Neuronal stem cell (in vitro differentiated cells): ENCODE measurements around the gene GPR162.
"Not testable (repeated sequence)": the region's sequence is repeated elsewhere in the genome, so short reads cannot be mapped to it uniquely, and the experiment has no call there.

Experiments used
- DNase-seq: peaks from one replicate; pipeline ENCODE4 v3.0.0-alpha.2; 2013; ENCODE audit warnings: low spot score
- H2AFZ ChIP-seq: one replicate; pipeline ENCODE4 v1.6.1; 2013; ENCODE audit warnings: mild to moderate bottlenecking, low read length, inconsistent platforms
- H2AK5ac ChIP-seq: 2 replicates; pipeline ENCODE4 v1.6.1; 2013; ENCODE audit warnings: low read depth, mild to moderate bottlenecking, inconsistent platforms, low read length, moderate library complexity, mixed read lengths
- H2BK120ac ChIP-seq: 2 replicates; pipeline ENCODE4 v1.6.1; 2013; ENCODE audit warnings: low read depth, mild to moderate bottlenecking, inconsistent platforms, low read length, moderate library complexity, mixed read lengths
- H2BK12ac ChIP-seq: one replicate; pipeline ENCODE4 v1.6.1; 2013; ENCODE audit warnings: low read length, inconsistent platforms
- H2BK15ac ChIP-seq: 2 replicates; pipeline ENCODE4 v1.6.1; 2013; ENCODE audit warnings: mild to moderate bottlenecking, low read length, inconsistent platforms, mixed read lengths
- H2BK5ac ChIP-seq: one replicate; pipeline ENCODE4 v1.6.1; 2013; ENCODE audit warnings: inconsistent platforms, mild to moderate bottlenecking, low read length, moderate library complexity
- H3K14ac ChIP-seq: one replicate; pipeline ENCODE4 v1.6.1; 2013; ENCODE audit warnings: low read length, inconsistent platforms
- H3K18ac ChIP-seq: 2 replicates; pipeline ENCODE4 v1.6.1; 2013; ENCODE audit warnings: low read length, inconsistent platforms
- H3K23ac ChIP-seq: 2 replicates; pipeline ENCODE4 v1.6.1; 2013; ENCODE audit warnings: low read depth, mild to moderate bottlenecking, mixed read lengths, low read length, inconsistent platforms; ENCODE audit not compliant: poor library complexity
- H3K27ac ChIP-seq: replicated peaks from 3 replicates; pipeline ENCODE4 v1.5.1; 2013; ENCODE audit warnings: low read length, inconsistent platforms
- H3K27me3 ChIP-seq, 3 experiments: 2 replicates each; pipeline ENCODE4 v1.6.1; 2013; ENCODE audit warnings: low read length in 3 of 3, mild to moderate bottlenecking in 2 of 3, inconsistent platforms in 1 of 3, low read depth in 1 of 3, mixed read lengths in 1 of 3, moderate library complexity in 1 of 3; ENCODE audit not compliant: control insufficient read depth in 3 of 3, insufficient read depth in 3 of 3
- H3K36me3 ChIP-seq, 2 donors: replicated peaks in 1 of 2; 2 replicates each; pipeline ENCODE4 v1.6.1; 2013; ENCODE audit warnings: low read length in 2 of 2; ENCODE audit not compliant: control insufficient read depth in 2 of 2, insufficient read depth in 2 of 2
- H3K4ac ChIP-seq: 2 replicates; pipeline ENCODE4 v1.6.1; 2013; ENCODE audit warnings: inconsistent platforms, mild to moderate bottlenecking, low read length, moderate library complexity
- H3K4me1 ChIP-seq, 2 donors: 1 replicate in 1 of 2; 2 replicates in 1 of 2; pipeline ENCODE4 v1.6.1; 2013; ENCODE audit warnings: low read length in 2 of 2, low read depth in 1 of 2; ENCODE audit not compliant: control insufficient read depth in 2 of 2, insufficient read depth in 1 of 2
- H3K4me2 ChIP-seq: one replicate; pipeline ENCODE4 v1.6.1; 2013; ENCODE audit warnings: mild to moderate bottlenecking, low read length, inconsistent platforms; ENCODE audit not compliant: insufficient read depth, poor library complexity, severe bottlenecking
- H3K4me3 ChIP-seq, 2 donors: 2 replicates each; pipeline ENCODE4 v1.5.1; 2013; ENCODE audit warnings: low read length in 2 of 2, mild to moderate bottlenecking in 2 of 2, inconsistent platforms in 1 of 2, moderate library complexity in 1 of 2
- H3K79me1 ChIP-seq: one replicate; pipeline ENCODE4 v1.6.1; 2013; ENCODE audit warnings: low read depth, mild to moderate bottlenecking, inconsistent platforms, low read length, moderate library complexity
- H3K9ac ChIP-seq: one replicate; pipeline ENCODE4 v1.6.1; 2013; ENCODE audit warnings: mild to moderate bottlenecking, low read depth, low read length, inconsistent platforms; ENCODE audit not compliant: poor library complexity
- H3K9me3 ChIP-seq, 2 donors: replicated peaks in 1 of 2; 2 replicates each; pipeline versions ENCODE3 to v1.6.1; 2013; ENCODE audit warnings: low read length in 2 of 2, mild to moderate bottlenecking in 2 of 2, inconsistent platforms in 1 of 2, low read depth in 1 of 2, mixed read lengths in 1 of 2, moderate library complexity in 1 of 2; ENCODE audit not compliant: control insufficient read depth in 2 of 2, insufficient read depth in 1 of 2
- H4K8ac ChIP-seq: one replicate; pipeline ENCODE4 v1.6.1; 2013; ENCODE audit warnings: low read depth, mild to moderate bottlenecking, inconsistent platforms, low read length, moderate library complexity
- H4K91ac ChIP-seq: one replicate; pipeline ENCODE4 v1.6.1; 2013; ENCODE audit warnings: low read length, low read depth, mild to moderate bottlenecking, inconsistent platforms; ENCODE audit not compliant: poor library complexity
- WGBS, 2 donors: extraction: QIAGEN DNeasy Blood & Tissue Kit; methylation state at CpG; one replicate each; pipeline ENCODE4 v1.1.7; 2013; ENCODE audit warnings: missing lambda C conversion rate in 2 of 2, mixed read lengths in 1 of 2; ENCODE audit not compliant: insufficient read length in 2 of 2, insufficient replicate concordance in 1 of 2; ENCODE audit errors: extremely low coverage in 2 of 2; 5-methylcytosine and 5-hydroxymethylcytosine counted together

Gene GPR162

GRCh38 chr12:6861391-6861790, 39.8 kb downstream of the GPR162 start:
- DNase-seq, result no peak
- no peak overlapping the region for H3K4ac ChIP-seq
- no peak overlapping the region for H2BK120ac ChIP-seq
- peaks cover 0 to 6% of the 10 kb centered on the region in 2 donors for H3K4me1 ChIP-seq
- no peaks in the 10 kb centered on the region for H3K27me3 ChIP-seq
- no peak overlapping the region for H3K14ac ChIP-seq
- no peak overlapping the region for H2BK12ac ChIP-seq
- H3K4me2 ChIP-seq, result no peak overlapping the region
- H2BK5ac ChIP-seq, result no peak overlapping the region
- H3K27ac ChIP-seq, result no peak overlapping the region
- no peak overlapping the region for H3K9ac ChIP-seq
- H2AFZ ChIP-seq, result no peak overlapping the region
- H3K79me1 ChIP-seq, result no peaks in the 10 kb centered on the region
- H4K91ac ChIP-seq, result no peak overlapping the region
- no CpG with 5 or more reads among the region's 9 CpGs for WGBS, 2 donors
- peaks cover 62 to 97% of the 10 kb centered on the region in 2 donors for H3K36me3 ChIP-seq
- no peak overlapping the region for H3K4me3 ChIP-seq
- H2AK5ac ChIP-seq, result no peak overlapping the region
- no peak overlapping the region for H3K18ac ChIP-seq
- H2BK15ac ChIP-seq, result no peak overlapping the region
- no peak overlapping the region for H4K8ac ChIP-seq
- H3K23ac ChIP-seq, result no peak overlapping the region
- H3K9me3 ChIP-seq, result peaks cover 0 to 2% of the 10 kb centered on the region in 2 donors

GRCh38 chr12:6863033-6863432, 41.4 kb downstream of the GPR162 start:
- Histone ChIP-seq H2BK12ac (no peak overlapping the region), H2AK5ac (no peak overlapping the region), H3K4me2 (no peak overlapping the region), H3K9ac (no peak overlapping the region), H3K4ac (no peak overlapping the region), H3K79me1 (no peaks in the 10 kb centered on the region), H3K18ac (no peak overlapping the region), H3K4me3 (no peak overlapping the region), H4K8ac (no peak overlapping the region), H3K36me3 (peaks cover 51 to 82% of the 10 kb centered on the region in 2 donors), H3K23ac (peak overlapping the region; percentile 16), H2AFZ (no peak overlapping the region), H2BK15ac (no peak overlapping the region), H2BK5ac (no peak overlapping the region), H3K9me3 (peaks cover 0 to 2% of the 10 kb centered on the region in 2 donors), H3K27ac (no peak overlapping the region), H3K14ac (no peak overlapping the region), H2BK120ac (no peak overlapping the region), H3K4me1 (peaks cover 5 to 12% of the 10 kb centered on the region in 2 donors), H4K91ac (no peak overlapping the region), H3K27me3 (no peaks in the 10 kb centered on the region)
- DNase-seq, result no peak
- no CpG with 5 or more reads among the region's 11 CpGs for WGBS, 2 donors

GRCh38 chr12:6863586-6864321, 42.1 kb downstream of the GPR162 start:
- H2AFZ ChIP-seq, result no peak overlapping the region
- no peak overlapping the region for H2AK5ac ChIP-seq
- H3K9me3 ChIP-seq, result peaks cover 0 to 2% of the 10 kb centered on the region in 2 donors
- no peaks in the 10 kb centered on the region for H3K79me1 ChIP-seq
- no peak overlapping the region for H2BK15ac ChIP-seq
- no peak overlapping the region for H3K14ac ChIP-seq
- no CpG with 5 or more reads among the region's 16 CpGs for WGBS, 2 donors
- no peak overlapping the region for H2BK12ac ChIP-seq
- peaks cover 5 to 14% of the 10 kb centered on the region in 2 donors for H3K4me1 ChIP-seq
- no peak overlapping the region for H2BK5ac ChIP-seq
- H3K36me3 ChIP-seq, result peaks cover 44 to 76% of the 10 kb centered on the region in 2 donors
- H3K23ac ChIP-seq, result peak overlapping the region; percentile 16
- H4K8ac ChIP-seq, result no peak overlapping the region
- no peak overlapping the region for H4K91ac ChIP-seq
- no peak overlapping the region for H3K27ac ChIP-seq
- H3K4me2 ChIP-seq, result no peak overlapping the region
- DNase-seq, result no peak
- no peak overlapping the region for H3K18ac ChIP-seq
- no peaks in the 10 kb centered on the region for H3K27me3 ChIP-seq
- no peak overlapping the region for H2BK120ac ChIP-seq
- no peak overlapping the region for H3K4ac ChIP-seq
- H3K4me3 ChIP-seq, result no peak overlapping the region
- H3K9ac ChIP-seq, result no peak overlapping the region

- H3K4ac ChIP-seq, DNase-seq, H3K27ac ChIP-seq, H3K27me3 ChIP-seq, H4K8ac ChIP-seq, H3K4me3 ChIP-seq, H2BK120ac ChIP-seq, H2AK5ac ChIP-seq, H3K4me2 ChIP-seq, H3K18ac ChIP-seq, H2BK15ac ChIP-seq, H4K91ac ChIP-seq, H2BK12ac ChIP-seq, H3K79me1 ChIP-seq, H3K14ac ChIP-seq, H3K23ac ChIP-seq, H2BK5ac ChIP-seq, H3K9ac ChIP-seq, H2AFZ ChIP-seq, H3K9me3 ChIP-seq: not testable (repeated sequence)
- Histone ChIP-seq H3K36me3 (peaks cover 39 to 77% of the 10 kb centered on the region in 2 donors), H3K4me1 (peaks cover 5 to 17% of the 10 kb centered on the region in 2 donors)
- no CpG with 5 or more reads among the region's 5 CpGs for WGBS, 2 donors
Measured at GRCh38 chr12:6865307-6865706, 43.7 kb downstream of the GPR162 start.
